ENCODE results near the gene KLHL29.

DNA sequence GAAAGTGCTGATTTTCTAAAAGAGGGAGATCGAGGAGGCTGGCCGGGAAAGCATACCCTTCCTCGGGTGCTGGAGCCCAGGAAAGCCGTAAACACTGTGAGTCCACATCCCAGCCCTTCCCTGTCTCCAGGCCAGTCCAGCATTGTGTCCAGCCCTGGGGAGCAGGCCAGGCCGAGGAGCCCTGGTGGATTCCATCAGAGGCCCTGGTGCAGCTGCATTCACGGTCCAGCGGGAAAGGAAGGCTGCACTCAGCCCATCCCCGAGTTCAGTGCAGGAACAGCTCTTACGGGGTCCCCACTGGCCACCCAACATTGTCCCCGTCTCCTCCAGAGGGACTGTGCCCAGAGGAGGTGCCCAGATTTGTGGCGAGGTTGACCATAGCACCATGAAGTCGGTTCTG lies 218.6 kb downstream of the KLHL29 start:
- TF ChIP-seq NFIC (IDR thresholded peaks at IDR 0.05) (no peak), FOXM1 (IDR thresholded peaks at IDR 0.05; ENCODE audit: borderline replicate concordance, low read depth) (no peak), EP300 (IDR thresholded peaks at IDR 0.05; ENCODE audit: borderline replicate concordance) (no peak), RAD21 (IDR thresholded peaks at IDR 0.05; ENCODE audit: low read depth) (no peak), TAF1 (IDR thresholded peaks at IDR 0.05; ENCODE audit: low read depth) (no peak)
- TF ChIP-seq, protein P1, sequence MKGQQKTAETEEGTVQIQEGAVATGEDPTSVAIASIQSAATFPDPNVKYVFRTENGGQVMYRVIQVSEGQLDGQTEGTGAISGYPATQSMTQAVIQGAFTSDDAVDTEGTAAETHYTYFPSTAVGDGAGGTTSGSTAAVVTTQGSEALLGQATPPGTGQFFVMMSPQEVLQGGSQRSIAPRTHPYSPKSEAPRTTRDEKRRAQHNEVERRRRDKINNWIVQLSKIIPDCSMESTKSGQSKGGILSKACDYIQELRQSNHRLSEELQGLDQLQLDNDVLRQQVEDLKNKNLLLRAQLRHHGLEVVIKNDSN (IDR thresholded peaks at IDR 0.05), result no peak
- TF ChIP-seq, protein P2, sequence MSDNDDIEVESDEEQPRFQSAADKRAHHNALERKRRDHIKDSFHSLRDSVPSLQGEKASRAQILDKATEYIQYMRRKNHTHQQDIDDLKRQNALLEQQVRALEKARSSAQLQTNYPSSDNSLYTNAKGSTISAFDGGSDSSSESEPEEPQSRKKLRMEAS (IDR thresholded peaks at IDR 0.05), result no peak

Data from Ishikawa (cell line).